HG02610 (cell line): ENCODE results near the gene MATR3.
"Not testable (repeated sequence)": the region's sequence is repeated elsewhere in the genome, so short reads cannot be mapped to it uniquely, and the experiment has no call there.

Source experiments
- ATAC-seq: cut with Tn5 transposase; IDR thresholded peaks from one replicate; pipeline ENCODE4 v1.9.1; 2021; ENCODE audit warnings: mild to moderate bottlenecking, moderate library complexity; ENCODE audit not compliant: unreplicated experiment

MATR3 gene

DNA sequence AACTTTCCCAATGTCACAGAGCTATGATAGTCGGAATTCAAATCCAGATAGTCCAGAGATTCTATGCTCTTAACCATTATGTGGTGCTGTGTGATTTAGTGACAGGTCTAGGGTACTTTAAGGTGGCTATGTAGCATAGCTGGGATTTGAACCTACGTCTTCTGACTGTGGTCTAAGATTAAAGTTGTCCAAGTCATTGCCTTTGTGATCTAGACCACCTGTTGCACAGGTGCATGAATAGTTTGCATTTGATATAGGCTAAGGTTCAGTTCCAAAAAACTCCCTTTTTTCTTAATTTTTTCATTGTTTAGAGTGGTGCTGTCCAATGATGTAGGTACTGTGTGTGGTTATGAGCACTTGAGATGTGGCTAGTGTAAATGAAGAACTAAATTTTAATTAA is 50.6 kb downstream of the MATR3 start:
- ATAC-seq: no peak

DNA sequence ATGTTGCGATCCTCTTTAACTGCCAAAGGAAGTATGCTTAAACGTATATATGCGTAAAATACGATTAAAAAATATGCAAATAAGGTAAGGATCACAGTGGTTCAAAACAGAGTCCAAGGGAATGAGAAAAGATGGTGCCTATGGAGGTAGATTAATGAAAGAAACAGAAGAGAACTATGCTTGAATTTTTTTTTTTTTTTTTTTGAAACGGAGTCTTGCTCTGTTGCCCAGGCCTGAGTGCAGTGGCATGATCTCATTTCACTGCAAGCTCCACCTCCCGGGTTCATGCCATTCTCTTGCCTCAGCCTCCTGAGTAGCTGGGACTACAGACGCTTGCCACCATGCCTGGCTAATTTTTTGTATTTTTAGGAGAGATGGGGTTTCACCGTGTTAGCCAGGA is 51.9 kb downstream of the MATR3 start:
- not testable (repeated sequence) for ATAC-seq

DNA sequence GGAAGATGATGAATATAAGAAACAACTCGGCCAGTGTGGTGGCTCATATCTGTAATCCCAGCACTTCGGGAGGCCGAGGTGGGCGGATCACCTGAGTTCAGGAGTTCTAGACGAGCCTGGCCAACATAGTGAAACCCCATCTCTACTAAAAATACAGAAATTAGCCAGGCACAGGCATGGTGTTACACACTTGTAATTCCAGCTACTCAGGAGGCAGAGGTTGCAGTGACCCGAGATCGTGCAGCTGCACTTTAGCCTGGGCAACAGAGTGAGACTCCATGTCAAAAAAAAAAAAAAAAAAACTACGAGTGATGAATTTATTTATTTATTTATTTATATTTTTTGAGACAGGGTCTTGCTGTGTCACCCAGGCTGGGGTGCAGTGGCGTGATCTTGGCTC is 54.3 kb downstream of the MATR3 start:
- not testable (repeated sequence) for ATAC-seq

DNA sequence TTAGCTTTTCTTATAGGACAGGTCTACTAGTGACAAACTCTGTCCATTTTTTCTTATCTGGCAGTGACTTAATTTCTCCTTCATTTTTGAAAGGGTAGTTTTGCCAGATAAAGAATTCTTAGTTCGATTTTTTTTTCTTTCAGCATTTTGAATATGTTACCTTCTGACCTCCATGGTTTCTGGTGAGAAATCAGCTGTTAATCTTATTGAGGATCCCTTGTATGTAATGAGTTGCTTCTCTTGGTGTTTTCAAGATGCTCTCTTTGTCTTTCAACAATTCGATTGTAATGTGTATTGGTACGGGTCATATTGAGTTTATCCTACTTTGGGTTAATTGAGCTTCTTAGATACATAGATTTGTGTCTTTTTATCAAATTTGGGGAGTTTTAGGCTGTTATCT is 60.6 kb downstream of the MATR3 start:
- ATAC-seq: no peak

DNA sequence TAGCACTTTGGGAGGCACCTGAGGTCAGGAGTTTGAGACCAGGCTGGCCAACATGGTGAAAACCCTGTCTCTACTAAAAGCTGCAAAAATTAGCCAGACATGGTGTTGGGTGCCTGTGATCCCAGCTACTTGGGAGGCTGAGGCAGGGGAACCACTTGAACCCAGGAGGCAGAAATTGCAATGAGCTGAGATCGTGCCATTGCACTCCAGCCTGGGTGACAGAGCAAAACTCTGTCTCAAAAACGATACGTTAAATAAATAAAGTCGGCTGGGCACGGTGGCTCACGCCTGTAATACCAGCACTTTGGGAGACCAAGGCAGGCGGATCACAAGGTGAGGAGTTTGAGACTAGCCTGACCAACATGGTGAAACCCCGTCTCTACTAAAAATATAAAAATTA is 62.4 kb downstream of the MATR3 start:
- ATAC-seq: not testable (repeated sequence)

DNA sequence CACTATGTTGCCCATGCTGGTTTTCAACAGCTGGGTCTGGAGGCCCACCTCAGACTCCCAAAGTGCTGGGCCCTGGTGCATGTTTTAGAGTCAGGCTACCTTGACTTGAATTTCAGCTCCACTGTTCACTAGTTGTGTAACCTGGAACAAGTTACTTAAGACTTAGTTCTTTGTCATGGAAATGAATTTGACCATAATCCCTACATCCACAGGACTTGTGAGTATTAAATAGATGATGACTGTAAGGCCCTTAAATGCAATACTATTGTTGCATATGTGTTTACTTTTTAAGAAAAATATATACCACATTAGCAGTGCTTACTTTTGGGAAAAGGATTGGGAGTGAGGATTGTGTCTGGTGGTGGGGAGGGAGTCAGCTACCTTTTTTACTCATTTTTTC is 64.5 kb downstream of the MATR3 start:
- ATAC-seq: no peak

DNA sequence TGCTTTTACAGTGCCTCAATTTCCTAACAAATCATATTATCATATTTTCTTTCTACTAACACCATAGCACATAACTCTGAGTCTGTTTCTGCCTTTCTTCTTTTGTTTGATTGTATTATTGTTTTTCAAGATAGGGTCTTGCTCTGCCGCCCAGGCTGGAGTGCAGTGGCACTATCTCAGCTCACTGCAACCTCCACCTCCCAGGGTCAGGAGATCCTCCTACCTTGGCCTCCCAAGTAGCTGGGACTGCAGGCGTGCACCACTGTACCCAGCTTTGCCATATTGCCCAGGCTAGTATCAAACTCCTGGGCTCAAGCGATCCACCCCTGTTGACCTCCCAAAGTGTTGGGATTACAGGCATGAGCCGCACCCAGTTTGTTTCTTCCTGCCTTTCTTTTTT is 66.8 kb downstream of the MATR3 start:
- ATAC-seq: no peak

DNA sequence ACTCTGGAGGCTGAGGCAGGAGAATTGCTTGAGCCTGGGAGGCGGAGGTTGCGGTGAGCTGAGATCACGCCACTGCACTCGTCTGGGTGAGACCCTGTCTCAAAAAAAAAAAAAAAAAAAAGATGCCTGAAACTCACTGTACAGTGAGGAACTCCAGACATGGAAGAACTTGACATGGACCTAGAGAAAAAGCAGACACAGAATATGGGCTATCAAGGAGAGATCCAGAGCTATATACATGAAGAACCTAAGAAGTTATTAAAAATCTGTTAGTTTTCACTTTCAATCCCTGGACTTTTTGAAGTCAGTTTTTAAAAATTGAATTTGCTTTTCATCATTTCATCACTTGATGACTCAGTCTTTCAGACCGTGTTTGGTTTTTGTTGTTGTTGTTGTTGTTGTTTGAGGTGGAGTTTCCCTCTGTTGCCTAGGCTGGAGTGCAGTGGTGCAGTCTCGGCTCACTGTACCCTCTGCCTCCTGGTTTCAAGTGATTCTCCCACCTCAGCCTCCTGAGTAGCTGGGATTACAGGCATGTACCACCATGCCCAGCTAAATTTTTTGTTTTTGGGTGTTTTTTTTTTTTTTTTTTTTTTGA is 68.4 kb downstream of the MATR3 start:
- no peak for ATAC-seq

DNA sequence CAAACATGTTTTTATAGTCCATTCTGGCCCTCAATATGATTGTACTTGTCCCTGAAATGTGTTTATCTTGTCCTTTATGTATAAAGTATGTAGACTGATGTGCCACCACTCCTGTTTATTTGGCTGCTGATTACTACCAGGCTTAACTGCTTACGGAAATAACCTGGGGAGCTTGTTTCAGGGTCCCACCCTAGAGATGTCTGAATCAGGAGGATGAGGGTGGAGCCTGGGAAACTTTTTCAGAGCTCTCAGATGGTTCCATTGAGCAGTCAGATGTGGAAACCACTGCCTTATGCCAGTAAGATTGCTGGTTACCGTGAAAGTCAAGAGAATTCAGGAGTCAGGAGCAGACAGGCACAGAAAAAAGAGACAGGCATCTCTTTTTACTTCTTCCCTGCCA is 70.4 kb downstream of the MATR3 start:
- peak; percentile 70 for ATAC-seq

DNA sequence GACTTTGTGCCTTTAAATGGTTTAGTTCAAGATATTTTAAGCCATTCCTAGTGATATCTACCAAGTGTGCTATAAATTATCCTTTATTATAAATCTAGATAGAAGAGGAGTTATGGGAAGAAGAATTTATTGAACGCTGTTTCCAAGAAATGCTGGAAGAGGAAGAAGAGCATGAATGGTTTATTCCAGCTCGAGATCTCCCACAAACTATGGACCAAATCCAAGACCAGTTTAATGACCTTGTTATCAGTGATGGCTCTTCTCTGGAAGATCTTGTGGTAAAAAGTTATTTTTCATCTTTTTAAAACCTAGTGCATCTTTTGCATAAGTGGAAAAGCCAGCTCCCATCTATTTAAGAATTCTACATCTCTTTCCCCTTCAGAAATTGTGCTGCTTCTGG is 70.9 kb downstream of the MATR3 start:
- ATAC-seq: no peak

DNA sequence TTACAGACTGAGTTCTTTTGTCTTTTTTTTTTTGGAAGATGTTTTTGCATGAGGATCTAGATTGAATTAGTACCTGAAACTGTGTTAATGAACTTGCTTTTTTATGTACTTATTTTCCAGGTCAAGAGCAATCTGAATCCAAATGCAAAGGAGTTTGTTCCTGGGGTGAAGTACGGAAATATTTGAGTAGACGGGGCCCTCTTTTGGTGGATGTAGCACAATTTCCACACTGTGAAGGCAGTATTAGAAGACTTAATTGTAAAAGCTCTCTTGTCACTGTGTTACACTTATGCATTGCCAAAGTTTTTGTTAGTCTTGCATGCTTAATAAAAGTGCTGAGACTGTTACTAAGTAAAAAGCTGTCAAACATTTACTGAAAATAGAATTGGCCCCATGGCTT is 75.1 kb downstream of the MATR3 start:
- ATAC-seq: no peak

DNA sequence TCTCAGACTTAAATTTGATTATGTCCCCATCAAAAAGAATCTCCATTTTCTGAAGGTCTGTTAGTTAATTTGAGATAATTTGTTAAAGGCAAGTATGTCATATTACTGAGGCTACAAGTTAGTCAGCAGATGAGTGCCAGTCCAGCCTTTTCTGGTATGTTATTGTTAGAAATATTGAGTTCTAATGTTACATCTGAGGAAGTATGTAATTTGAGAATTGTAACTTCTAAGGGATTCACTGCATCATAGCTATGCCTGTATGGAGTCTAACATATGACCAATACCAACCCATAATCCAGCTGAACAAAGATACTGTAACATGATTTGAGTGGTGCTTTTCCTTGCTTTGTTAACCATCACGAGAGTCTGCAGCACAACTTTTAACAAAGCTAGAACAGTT is 75.6 kb downstream of the MATR3 start:
- no peak for ATAC-seq

DNA sequence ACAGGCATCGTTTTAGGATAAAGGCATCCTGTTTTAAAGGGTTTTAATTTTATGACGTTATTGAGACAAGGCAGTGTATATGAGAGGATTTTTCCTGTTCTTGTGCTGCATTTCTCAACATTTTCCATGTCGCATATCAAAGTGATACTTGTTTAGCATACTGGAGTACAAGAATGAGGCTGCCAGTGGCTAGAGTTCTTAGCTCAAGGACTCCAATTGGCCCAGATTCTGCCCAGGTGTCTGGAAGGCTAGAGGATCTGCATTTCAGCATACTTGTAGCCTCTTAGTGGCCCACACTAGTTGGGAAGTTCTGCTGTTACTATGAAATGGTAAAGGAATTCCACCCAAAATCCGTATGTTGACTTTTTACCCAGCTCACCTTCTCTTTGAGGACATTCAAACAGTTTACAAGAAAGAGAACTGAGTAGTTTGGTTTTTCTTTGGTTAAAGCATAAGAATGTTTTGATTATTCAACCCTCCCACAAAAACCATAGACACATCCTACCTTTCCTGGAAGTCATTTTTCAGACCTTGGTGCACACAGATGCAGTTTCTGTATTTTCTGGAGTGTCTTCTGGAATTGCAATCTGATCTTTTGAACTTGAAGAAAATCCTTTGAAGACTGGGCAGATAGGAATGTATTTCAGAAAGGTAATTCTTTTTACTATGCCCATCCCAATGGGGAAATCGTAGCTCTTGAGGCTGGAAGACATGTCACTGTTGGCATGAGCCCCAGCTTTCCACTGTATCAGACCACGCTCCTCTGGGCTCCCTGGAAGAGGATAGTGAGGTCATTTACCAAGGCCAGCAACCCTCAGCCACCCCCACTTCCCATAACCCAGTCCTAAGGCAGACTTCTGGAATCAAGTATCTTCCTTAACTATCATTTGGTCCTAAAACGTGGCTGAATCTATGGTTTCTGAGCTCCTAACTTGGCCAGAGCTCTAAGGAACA is 78.2 kb downstream of the MATR3 start:
- no peak for ATAC-seq

DNA sequence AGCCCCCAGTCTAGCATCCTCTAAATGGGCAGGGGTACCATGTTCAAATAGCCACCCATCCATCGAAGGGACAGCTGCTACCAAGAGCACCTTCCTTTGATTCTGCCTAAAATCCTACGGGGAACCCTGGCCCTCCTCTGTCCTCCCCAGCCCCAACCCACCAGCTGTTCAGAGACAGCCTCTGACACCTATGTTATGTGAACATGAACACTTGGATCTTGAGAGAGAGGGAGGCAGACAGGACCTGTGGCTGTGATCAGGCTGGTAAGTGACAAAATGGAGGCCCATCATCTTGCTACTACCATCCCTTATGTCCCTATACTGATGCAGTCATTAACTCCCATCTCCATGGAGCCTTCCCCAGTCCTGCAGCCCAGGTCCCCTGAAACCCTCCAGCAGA is 81.4 kb downstream of the MATR3 start:
- no peak for ATAC-seq

DNA sequence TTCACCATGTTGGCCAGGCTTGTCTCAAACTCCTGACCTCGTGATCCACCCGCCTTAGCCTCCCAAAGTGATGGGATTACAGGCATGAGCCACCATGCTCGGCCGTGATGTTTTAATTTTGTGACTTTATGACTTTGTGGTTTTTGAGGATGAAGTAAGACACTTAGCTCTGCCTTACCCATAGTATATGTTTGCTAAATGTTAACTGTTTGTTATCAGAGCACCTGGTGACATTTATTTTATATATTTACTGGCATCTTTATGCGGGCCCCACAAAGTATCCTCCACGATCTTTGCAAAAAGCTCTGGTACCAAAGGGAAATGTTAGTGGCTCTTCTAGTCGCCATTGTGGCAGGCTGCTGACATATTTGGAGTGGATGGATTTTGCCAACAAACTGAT is 82.8 kb downstream of the MATR3 start:
- no peak for ATAC-seq

DNA sequence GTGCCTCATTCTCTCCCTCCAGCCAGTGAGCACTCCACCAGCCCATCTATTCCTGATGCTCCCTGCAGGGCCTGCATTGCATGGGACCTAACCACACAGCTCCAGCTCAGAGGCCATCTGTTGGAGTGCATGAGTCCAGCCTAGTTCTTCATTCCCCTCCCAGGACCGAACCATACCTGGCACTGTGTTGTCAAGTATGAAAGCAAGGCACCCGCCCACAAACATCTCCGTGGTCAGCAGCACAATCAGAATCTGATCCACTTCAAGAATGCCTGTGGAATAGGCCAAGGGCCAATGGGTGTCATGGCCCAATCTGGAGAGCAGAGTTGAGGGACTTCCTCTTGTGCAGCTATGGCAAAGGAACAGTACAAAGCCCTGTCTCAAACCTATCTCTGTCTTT is 83.7 kb downstream of the MATR3 start:
- no peak for ATAC-seq

DNA sequence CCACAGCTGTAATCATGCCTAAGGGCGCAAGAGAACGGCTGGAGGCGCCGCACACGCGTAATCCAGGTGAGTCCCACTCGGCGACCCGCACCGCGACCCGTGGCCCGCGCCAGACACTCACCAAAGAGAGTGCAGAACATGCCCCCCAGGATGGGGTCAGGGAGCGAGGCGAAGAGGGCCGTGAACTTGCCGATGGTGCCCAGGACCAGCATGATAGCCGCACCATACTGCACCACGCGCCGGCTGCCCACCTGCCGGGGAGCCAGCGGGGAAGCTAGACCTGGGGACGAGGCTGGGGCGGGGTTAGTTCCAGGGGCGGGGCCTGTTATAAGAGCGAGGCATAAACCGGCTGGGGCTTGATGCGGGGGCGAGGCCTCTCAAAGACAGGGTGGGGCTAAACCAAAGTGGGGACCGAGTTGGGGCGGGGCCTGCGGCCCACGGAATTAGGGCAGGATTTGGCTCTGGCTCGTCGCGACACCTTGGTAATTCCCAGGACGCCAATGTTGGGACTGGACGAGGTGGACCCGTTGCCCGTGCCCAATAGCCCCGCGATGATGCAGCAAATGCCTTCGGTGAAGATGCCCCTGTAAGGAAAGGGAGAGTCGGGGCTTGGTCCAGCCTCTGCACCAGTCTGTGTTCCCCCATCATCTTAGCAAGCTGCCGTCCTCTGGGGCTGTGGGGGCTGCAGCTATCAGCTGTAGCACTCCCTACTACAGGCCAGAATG is 84.7 kb downstream of the MATR3 start:
- ATAC-seq: no peak

DNA sequence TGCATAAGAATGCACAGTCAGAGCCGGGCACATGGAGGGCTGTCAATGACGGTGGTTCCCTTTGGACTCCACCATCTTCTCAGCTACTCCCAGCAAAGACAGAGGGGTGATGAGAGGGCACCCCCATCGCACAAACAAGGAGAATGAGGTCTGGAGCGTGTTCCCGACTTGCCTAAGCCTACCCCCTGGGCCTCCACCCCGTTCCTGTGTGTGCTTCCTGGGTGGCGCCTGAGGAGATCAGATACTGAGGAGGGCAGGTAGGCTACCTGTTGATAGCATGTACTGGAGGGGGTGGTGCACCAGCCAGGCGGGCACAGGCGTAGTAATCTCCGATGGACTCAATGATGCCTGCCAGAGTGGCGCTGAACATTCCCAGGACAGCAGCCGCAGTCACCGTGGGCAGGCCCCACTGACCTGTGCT is 85.4 kb downstream of the MATR3 start:
- ATAC-seq: no peak

DNA sequence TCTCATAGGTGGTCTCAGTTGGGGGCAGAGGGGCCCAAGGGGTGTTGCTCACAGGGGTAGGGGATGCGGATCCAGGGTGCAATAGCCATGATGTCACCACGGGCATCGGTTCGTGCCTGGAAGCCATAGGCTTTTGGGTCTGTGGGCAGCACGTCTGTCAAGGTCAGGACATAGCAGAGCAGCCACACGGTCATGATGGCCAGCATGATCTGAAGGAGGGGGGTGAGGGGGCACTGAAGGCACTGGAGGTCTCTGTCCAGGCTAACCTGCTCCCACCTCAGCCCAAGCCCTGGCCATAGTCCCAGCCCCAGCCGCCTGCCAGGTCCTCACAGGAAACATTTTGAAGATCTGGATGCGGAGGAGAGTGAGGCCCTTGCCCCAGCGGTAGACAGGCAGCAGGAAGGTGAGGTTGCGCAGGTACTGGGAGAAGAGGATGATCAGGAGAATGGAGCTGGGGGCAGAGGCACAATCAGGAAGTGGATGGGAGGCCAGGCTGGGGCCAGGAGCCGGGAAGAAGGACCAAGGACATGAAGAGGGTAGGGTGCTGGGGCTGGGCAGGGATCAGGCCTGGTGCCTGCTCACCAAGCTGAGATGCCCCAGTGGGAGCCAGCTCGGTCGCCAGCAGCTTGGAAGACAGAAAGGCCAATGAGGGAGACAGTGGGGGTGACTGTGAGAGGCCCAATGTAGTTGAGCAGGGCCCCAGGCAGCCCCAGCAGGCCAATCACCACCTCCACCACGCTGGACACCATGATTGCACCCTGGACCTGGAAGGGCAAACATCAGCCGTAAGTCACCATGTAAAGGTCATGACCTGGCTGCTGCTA is 86.3 kb downstream of the MATR3 start:
- ATAC-seq: no peak
